Heart left ventricle (tissue), 13 donors: ENCODE data around the gene ABHD17A.

Source experiments
- CTCF ChIP-seq, 12 donors: fragments of 200-600 bp; sonication (generic) in 4 of 12; IDR thresholded peaks; one replicate each; pipeline versions ENCODE4 v1.5.0 to v1.8.0; 2018 to 2022; ENCODE audit warnings: antibody characterized with exemption in 12 of 12, mild to moderate bottlenecking in 5 of 12
- POLR2A ChIP-seq, 2 donors: fragments of 450-650 bp; IDR thresholded peaks; one replicate each; pipeline ENCODE4 v1.6.1; 2017; ENCODE audit warnings: antibody characterized with exemption in 2 of 2, mild to moderate bottlenecking in 2 of 2, moderate library complexity in 2 of 2
- donor health status: ischemic (EF 13 %, LVEDD 7.1; RV severe dilation, severe dysfunction).
- donor health status: DM: no; HTN: yes; CAD: no.
- donor health status: DM: no; HTN: no; CAD: no.
- donor health status: ischemic (EF 25% LVEDD 6.9; RV normal size, moderate dysfunction).
- donor health status: ischemic (EF 25% LVEDD 5.7; RV mildly dilated, moderate dysfunction).
- donor health status: ischemic (EF 35%, LVEDD 5.7; RV mildly dilated, moderate dysfunction).
- donor health status: nonischemic (EF 11% LVEDD 7.7; RV severe dilation, severe dysfunction).
- donor health status: DM: yes; HTN: yes; CAD: no.
- donor health status: PGD.
- donor health status: ischemic (EF 29% LVEDD 5.4; RV normal size, mild dysfunction).
- donor health status: nonischemic (EF 23%, LVEDD 6.1; RV moderate dilation, normal function).

- no peak for TF ChIP-seq POLR2A (IDR thresholded peaks at IDR 0.05)
- no peak for TF ChIP-seq CTCF (IDR thresholded peaks at IDR 0.05)
Observed at GRCh38 chr19:1832046-1832663, 53.1 kb downstream of the ABHD17A start.
